ENCODE measurements around the gene GTPBP6. TPM values are rescaled to one million over a fixed set of nuclear protein-coding genes. Genes with fewer than 3 reads are reported as not detected.
A peak's percentile ranks its signal among the peaks of the same experiment; 100 is the strongest.

Gene GTPBP6
- 10 to 100 TPM; 41.0 to 57.8 TPM for total RNA-seq
- polyA plus RNA-seq (ENCODE audit: insufficient read length in 6 of 6): 10 to 100 TPM; 31.1 to 63.2 (median 53.1) TPM
- long read RNA-seq, donor 1, transcript GTPBP6-202 (4 exons, 2,016 nt): minor isoform, 5 of 16 reads
- long read RNA-seq, donor 1, transcript GTPBP6-201 (10 exons, 1,907 nt): major isoform, 6 of 16 reads
- long read RNA-seq, donor 1, partial matches to known transcripts: 0 of 16 reads
- long read RNA-seq, donor 1, other reads (novel, unspliced or antisense): 5 of 16 reads
- long read RNA-seq, donor 2, transcript GTPBP6-201 (10 exons, 1,907 nt): major isoform, 5 of 9 reads
- long read RNA-seq, donor 2, partial matches to known transcripts: 0 of 9 reads
- long read RNA-seq, donor 2, other reads (novel, unspliced or antisense): 0 of 9 reads
- long read RNA-seq, donor 3, transcript GTPBP6-201 (10 exons, 1,907 nt): major isoform, 16 of 17 reads
- long read RNA-seq, donor 3, partial matches to known transcripts: 0 of 17 reads
- long read RNA-seq, donor 3, other reads (novel, unspliced or antisense): 0 of 17 reads
- long read RNA-seq, donor 4, partial matches to known transcripts: 0 of 2 reads
- long read RNA-seq, donor 4, other reads (novel, unspliced or antisense): 0 of 2 reads
- long read RNA-seq, donor 5, transcript GTPBP6-201 (10 exons, 1,907 nt): major isoform, 10 of 13 reads
- long read RNA-seq, donor 5, partial matches to known transcripts: 0 of 13 reads
- long read RNA-seq, donor 5, other reads (novel, unspliced or antisense): 0 of 13 reads
- long read RNA-seq, donor 6, transcript GTPBP6-201 (10 exons, 1,907 nt): major isoform, 5 of 12 reads
- long read RNA-seq, donor 6, partial matches to known transcripts: 6 of 12 reads
- long read RNA-seq, donor 6, other reads (novel, unspliced or antisense): 0 of 12 reads
- long read RNA-seq, donor 7, transcript GTPBP6-201 (10 exons, 1,907 nt): major isoform, 5 of 5 reads
- long read RNA-seq, donor 7, partial matches to known transcripts: 0 of 5 reads
- long read RNA-seq, donor 7, other reads (novel, unspliced or antisense): 0 of 5 reads
- long read RNA-seq, donor 8, transcript GTPBP6-201 (10 exons, 1,907 nt): major isoform, 7 of 16 reads
- long read RNA-seq, donor 8, partial matches to known transcripts: 7 of 16 reads
- long read RNA-seq, donor 8, other reads (novel, unspliced or antisense): 0 of 16 reads
- long read RNA-seq, donor 9: 0 reads
- long read RNA-seq, donor 10, transcript GTPBP6-201 (10 exons, 1,907 nt): major isoform, 59 of 75 reads
- long read RNA-seq, donor 10, partial matches to known transcripts: 6 of 75 reads
- long read RNA-seq, donor 10, other reads (novel, unspliced or antisense): 8 of 75 reads
- long read RNA-seq, donor 11, transcript GTPBP6-201 (10 exons, 1,907 nt): major isoform, 15 of 47 reads
- long read RNA-seq, donor 11, partial matches to known transcripts: 29 of 47 reads
- long read RNA-seq, donor 11, other reads (novel, unspliced or antisense): 0 of 47 reads
- long read RNA-seq, donor 12, transcript GTPBP6-201 (10 exons, 1,907 nt): major isoform, 6 of 7 reads
- long read RNA-seq, donor 12, partial matches to known transcripts: 0 of 7 reads
- long read RNA-seq, donor 12, other reads (novel, unspliced or antisense): 0 of 7 reads

GRCh38 chrX:318739-319578, at the start of gene GTPBP6:
TSS of gene GTPBP6 (minus strand) at chrX:318796. CDS start at chrX:318787, 9 bp downstream.
- H3K27ac ChIP-seq: peak within 1 kb of the TSS; percentile 90 to 96
- DNase-seq (peak; percentile 100), ATAC-seq (peak; percentile 81)
- peak within 1 kb of the TSS; percentile 67 to 89 for H3K4me3 ChIP-seq
- intact Hi-C loops (cut with DNase I): no loop called here
- H3K36me3 ChIP-seq: peaks cover 0 to 23% of the 10 kb centered on the region in 2 donors
- H3K27me3 ChIP-seq: peaks cover 0 to under 1% of the 10 kb centered on the region in 2 donors
- no peak for TF ChIP-seq CTCF (IDR thresholded peaks at IDR 0.05)
- H3K9me3 ChIP-seq: no peaks in the 10 kb centered on the region
- peaks cover 7 to 21% of the 10 kb centered on the region in 2 donors for H3K4me1 ChIP-seq

GRCh38 chrX:367866-368265, 49.3 kb upstream of the GTPBP6 start:
- DNase-seq: peak in 1 of 4 donors; percentile 61
- no peak for ATAC-seq
- Histone ChIP-seq H3K27ac (no peak overlapping the region), H3K36me3 (no peaks in the 10 kb centered on the region), H3K9me3 (peaks cover 0 to 8% of the 10 kb centered on the region in 2 donors), H3K4me1 (no peaks in the 10 kb centered on the region), H3K4me3 (no peak overlapping the region), H3K27me3 (peaks cover 10 to 28% of the 10 kb centered on the region in 2 donors)
- no peak for TF ChIP-seq CTCF (IDR thresholded peaks at IDR 0.05)
- intact Hi-C loops (cut with DNase I): no loop called here

- no peaks in the 10 kb centered on the region for H3K36me3 ChIP-seq
- intact Hi-C loops (cut with DNase I): no loop called here
- no peak for DNase-seq
- no peak for ATAC-seq
- no peaks in the 10 kb centered on the region for H3K4me1 ChIP-seq
- TF ChIP-seq CTCF (IDR thresholded peaks at IDR 0.05): no peak
- peaks cover 0 to 10% of the 10 kb centered on the region in 2 donors for H3K9me3 ChIP-seq
- peaks cover 5 to 22% of the 10 kb centered on the region in 2 donors for H3K27me3 ChIP-seq
- H3K27ac ChIP-seq: no peak overlapping the region
- H3K4me3 ChIP-seq: no peak overlapping the region
Observed at GRCh38 chrX:367349-367748, 48.8 kb upstream of the GTPBP6 start.
